Head of caudate nucleus (tissue), 42 donors: ENCODE data around the gene APOBEC3H.
"Not testable (repeated sequence)": the region's sequence is repeated elsewhere in the genome, so short reads cannot be mapped to it uniquely, and the experiment has no call there.

Experiments used
- DNase-seq, 42 donors: peaks; one replicate each; pipeline versions ENCODE4 v3.0.0 to v3.0.0-alpha.2; 2020 to 2021; ENCODE audit warnings: mixed read lengths in 7 of 42
- intact Hi-C: fragments of 100-400 bp; cut with DNase I; formaldehyde crosslinking; loops from one replicate; pipeline ENCODE4 v1.15.0; 2022

Gene APOBEC3H

DNA sequence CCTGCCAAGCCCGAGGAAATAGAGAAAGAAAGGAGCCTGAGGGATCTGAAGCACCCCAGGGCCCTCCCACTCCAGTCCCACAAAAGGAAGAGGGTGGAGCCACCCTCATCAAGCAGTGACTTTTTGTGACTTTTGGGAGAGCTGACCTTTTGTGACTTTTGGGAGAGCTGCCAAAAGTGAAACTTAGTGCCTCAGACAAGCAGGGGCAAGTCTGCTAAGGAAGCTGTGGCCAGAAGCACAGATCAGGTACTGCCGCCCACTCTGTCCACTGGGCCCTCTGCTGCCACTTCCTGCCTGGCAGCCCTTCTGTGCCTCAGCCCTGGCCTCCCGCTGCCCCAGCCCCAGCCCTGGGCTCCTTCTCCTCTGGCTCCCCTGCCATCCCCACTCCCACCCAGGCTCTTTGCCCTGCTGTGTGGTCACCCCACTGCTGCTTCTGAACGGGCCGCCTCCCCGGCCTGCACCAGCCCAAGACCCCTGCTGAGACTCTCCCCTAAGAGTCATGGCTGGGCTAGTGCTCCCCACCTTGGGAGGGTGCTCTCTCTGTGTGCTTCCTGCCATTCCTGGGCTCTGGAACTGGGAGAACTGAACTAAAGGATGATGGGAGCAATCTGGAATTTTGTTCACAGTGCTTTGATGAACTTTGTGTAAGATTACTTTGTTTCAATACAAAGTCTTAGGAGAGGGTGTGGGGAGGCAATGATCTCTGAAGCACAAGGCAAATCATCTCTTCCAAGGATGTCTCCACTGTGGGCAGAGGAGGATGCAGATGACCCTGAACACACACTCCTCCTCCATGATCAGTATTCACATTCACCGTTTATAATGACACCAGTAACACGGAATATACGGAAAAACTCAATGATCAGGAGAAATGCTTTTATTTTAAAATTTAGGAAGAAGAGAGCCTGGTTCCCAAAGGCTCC is at the start of gene APOBEC3H:
TSS of gene APOBEC3H (plus strand) at position 147 of the 923 bp plus-strand sequence. CDS start 3,035 bp downstream, outside the sequence.
- DNase-seq: peak in 2 of 42 donors; percentile 9 to 44

DNA sequence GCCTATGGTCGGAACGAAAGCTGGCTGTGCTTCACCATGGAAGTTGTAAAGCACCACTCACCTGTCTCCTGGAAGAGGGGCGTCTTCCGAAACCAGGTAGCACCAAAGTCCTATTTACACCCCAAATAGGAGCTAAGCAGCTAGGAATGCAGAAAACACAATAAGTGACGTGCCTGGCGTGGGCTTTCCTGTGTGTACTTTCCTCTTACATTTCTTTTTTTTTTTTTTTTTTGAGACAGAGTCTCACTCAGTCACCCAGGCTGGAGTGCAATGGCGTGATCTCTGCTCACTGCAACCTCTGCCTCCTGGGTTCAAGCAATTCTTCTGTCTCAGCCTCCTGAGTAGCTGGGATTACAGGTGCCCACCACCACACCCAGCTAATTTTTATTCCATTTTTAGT is 47.6 kb upstream of the APOBEC3H start:
- DNase-seq, intact Hi-C loops: not testable (repeated sequence)

More for the DNA sequence above, at the start of gene APOBEC3H:
- intact Hi-C loops: no loop called here

- intact Hi-C loops, DNase-seq: not testable (repeated sequence)
These were observed 45.1 kb upstream of the APOBEC3H start for GRCh38 chr22:39051844-39052495.

GRCh38 chr22:39055658-39056057 is 41.4 kb upstream of the APOBEC3H start:
- intact Hi-C loops: no loop called here

DNA sequence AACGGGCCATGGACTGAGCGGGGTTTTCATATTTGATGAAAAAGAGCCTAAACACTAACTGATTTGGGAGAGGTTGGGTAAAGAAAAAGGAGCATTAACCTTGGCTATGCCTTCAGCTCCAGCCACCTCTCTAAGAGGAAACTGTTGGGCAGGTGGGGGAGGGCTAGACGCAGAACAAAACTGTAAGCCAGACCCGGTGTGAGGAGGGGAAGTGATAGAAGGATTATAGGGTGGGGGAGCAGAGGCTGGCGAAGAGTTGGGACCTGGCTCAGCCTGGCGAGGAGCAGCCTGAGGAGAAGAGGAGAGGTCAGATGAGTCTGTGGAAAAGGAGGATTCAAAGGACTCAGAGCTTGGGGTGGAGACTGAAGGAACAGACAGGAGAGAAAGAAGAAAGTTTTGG is 35.8 kb upstream of the APOBEC3H start:
- DNase-seq, intact Hi-C loops: not testable (repeated sequence)

More at GRCh38 chr22:39055658-39056057, 41.4 kb upstream of the APOBEC3H start:
- DNase-seq: no peak

DNA sequence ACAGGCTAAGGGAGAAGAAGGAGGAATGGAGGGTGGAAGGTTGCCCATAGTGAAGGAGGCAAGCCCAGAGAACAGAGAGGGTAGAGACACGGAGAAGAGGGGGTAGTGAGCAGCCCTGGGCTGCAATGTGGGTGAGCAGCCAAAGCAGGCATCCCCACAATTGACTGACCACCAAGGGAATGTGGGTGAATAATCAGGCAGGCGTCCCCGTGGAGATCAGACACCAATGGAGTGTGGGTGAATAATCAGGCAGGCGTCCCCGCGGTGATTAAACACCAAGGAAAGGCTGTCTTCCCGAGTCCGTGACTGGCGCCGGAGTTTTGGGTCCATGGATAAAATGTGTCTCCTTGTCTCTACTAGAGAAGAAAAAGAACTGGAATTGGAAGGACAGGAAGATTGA is 35.1 kb upstream of the APOBEC3H start:
- intact Hi-C loops, DNase-seq: not testable (repeated sequence)

DNA sequence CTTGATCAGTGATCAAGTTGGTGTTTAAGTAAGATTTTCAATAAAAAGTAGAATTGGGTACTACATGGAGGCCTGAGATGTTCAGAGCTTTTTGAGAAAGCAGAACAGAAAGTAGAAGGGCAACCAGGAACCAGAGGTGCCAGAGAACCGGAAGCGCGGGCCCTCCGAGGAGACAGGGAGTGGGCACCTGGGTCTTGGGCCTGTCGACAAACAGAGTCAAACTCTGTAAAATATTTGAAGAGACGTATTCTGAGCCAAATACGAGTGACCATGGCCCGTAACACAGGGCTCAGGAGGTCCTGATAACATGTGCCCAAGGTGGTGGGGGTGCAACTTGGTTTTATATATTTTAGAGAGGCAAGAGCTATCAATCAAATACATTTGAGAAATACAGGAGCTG is 33.1 kb upstream of the APOBEC3H start:
- intact Hi-C loops, DNase-seq: not testable (repeated sequence)

- intact Hi-C loops, DNase-seq: not testable (repeated sequence)
These were observed 30.4 kb upstream of the APOBEC3H start for GRCh38 chr22:39066442-39067276.

GRCh38 chr22:39068033-39068785 is 28.8 kb upstream of the APOBEC3H start:
- intact Hi-C loops: no loop called here

GRCh38 chr22:39070186-39070585 is 26.9 kb upstream of the APOBEC3H start:
- intact Hi-C loops: no loop called here
- DNase-seq: no peak

More at GRCh38 chr22:39068033-39068785, 28.8 kb upstream of the APOBEC3H start:
- DNase-seq: no peak

DNA sequence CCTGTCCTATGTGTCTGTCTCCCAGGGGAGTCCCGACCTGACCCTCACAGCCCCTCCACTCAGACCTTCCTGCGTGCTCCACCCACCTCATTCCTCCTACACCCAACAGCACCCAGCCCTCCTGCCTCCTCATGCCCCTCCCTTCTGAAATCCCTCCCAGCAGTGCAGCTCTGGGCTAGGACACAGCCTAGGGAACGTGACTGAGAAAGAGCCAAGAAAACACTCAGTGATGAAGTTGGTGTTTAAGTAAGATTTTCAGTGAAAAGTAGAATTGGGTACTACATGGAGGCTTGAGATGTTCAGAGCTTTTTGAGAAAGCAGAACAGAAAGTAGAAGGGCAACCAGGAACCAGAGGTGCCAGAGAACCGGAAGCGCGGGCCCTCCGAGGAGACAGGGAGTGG is 24.5 kb upstream of the APOBEC3H start:
- DNase-seq, intact Hi-C loops: not testable (repeated sequence)

GRCh38 chr22:39073981-39074380 is 23.1 kb upstream of the APOBEC3H start:
- intact Hi-C loops: no loop called here
- no peak for DNase-seq

GRCh38 chr22:39076155-39077025 is 20.7 kb upstream of the APOBEC3H start:
- DNase-seq, intact Hi-C loops: not testable (repeated sequence)

DNA sequence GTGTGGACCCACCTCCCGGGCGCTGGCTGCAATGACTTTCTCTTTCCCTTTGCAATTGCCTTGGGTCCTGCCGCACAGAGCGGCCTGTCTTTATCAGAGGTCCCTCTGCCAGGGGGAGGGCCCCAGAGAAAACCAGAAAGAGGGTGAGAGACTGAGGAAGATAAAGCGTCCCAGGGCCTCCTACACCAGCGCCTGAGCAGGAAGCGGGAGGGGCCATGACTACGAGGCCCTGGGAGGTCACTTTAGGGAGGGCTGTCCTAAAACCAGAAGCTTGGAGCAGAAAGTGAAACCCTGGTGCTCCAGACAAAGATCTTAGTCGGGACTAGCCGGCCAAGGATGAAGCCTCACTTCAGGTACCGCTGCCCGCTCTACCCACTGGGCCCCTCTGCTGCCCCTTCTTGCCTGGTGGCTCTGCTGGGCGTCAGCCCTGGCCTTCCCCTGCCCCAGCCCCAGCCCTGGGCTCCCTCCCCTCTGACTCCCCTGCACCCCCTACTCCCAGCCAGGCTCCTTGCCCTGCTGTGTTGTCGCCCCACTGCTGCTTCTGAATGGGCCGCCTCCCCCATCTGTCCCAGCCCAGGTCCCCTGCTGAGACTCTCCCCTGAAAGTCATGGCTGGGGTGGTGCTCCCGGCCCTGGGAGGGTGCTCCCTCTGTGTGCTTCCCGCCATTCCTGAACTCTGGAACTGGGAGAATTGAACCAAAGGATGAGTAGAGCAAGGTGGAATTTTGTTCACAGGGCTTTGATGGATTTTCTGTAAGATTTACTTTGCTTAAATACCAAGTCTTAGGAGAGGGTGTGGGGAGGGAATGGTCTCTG is 19.8 kb upstream of the APOBEC3H start, which contains the start of gene APOBEC3G:
TSS of gene APOBEC3G (plus strand) at position 250 of the 815 bp plus-strand sequence. CDS start at position 337, 87 bp downstream.
- DNase-seq: peak in 15 of 42 donors; percentile 10 to 44 (median 20)
- intact Hi-C loops: not testable (repeated sequence)

DNA sequence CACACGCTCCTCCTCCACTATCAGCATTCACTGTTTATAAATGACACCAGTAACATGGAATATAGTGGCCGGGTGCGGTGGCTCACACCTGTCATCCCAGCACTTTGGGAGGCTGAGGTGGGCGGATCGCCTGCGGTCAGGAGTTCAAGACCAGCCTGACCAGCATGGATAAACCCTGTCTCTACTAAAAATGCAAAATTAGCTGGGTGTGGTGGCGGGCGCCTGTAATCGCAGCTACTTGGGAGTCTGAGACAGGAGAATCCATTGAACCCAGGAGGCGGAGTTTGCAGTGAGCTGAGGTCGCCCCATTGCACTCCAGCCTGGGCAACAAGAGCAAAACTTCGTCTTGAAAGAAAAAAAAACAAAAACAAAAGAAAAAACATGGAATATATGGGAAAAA is 19.1 kb upstream of the APOBEC3H start:
- DNase-seq, intact Hi-C loops: not testable (repeated sequence)

DNA sequence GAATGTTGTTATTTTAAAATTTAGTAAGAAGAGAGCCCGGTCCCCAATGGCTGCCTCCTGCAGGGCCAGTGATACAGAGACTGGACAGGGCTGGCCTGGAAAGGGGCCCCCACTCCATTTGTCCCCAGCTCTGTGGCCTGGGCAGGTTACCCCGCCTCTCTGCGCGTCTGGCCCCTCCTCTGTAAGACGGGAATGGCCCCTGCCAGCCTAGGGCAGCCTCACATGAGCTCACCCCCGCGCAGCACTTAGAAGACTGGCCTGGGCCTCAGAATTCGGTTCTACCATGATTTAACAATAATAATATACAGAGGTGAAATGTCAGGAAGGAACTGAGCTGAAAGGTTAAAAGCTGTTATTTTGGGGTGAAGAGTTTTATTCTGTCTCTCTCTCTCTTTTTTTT is 18.7 kb upstream of the APOBEC3H start:
- intact Hi-C loops: no loop called here
- DNase-seq: no peak
